ENCODE data around the gene DNMT3L.
"Not testable (repeated sequence)": the region's sequence is repeated elsewhere in the genome, so short reads cannot be mapped to it uniquely, and the experiment has no call there.

The DNMT3L gene

DNA sequence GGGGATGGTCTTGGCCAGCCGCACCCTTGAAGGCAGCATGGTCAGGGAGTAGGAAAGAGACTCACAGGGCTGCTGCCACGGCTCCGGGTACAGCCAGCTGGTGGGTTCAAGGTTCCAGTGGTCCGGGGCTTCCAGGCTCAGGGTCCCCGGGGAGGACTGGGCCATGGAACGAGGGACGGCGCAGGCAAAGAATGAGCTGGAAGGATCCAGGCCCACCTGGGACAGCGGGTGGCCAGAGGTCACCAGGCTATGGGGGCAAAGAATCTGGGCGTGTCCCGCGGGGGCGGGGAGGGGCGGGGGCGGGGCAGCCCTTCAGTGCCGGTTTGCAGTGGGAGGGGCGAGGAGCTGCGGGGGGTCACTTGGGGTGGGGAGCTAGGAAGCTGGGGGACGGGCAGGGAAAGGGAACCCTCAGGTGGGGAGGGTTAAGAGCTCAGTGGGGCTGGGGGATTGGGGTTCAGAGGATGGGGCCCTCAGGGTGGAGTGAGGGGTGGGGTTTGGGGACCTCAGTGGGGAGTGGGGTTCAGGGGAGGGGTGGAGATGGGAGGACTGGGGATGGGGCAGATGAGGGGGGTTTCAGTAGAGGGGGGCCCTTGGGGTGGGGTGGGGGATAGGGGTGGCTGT, at the start of gene DNMT3L:
TSS of gene DNMT3L (minus strand) at position 223 of the 621 bp plus-strand sequence. CDS start 638 bp downstream, outside the sequence.
- in situ Hi-C loops (cut with MboI; ENCODE audit: low pct_unique_long_range_greater_than_20kb, low sequenced_read_pairs) = no loop called here
- no peak for DNase-seq

DNA sequence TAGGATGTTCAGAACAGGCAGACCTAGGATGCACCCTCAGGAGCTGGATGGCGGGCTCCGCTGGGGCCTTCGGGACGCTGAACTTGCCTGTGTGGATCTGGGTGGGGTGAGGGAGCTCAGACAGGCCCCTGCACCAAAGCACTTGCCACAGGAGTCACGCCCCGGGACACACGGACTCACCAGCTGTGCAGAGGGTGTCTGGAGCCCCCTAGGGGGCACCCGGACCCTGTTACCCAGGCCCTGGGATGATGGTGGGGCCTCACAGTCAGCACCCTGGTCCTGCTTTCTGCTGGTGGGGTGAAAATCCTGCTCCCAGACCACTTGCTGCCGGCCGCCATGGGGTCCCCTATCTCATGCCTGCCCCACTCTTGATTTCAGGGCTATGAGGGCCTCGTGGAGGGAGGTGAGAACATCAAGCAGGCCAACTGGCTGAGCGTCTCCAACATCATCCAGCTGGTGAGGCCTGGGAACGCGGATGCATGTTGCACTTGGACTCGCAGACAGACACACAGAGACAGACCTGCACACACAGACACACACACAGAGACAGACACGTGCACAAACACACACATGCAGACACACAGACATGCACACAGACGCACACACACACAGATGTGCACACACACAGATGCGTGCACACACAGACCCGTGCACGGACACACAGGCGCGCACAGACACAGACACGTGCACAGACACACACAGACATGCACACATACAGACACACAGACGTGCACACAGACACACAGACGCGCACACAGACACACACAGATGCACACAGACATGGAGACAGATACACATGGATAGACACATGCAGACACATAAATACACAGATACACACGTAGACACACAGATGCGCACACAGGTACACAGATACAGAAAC, 49.2 kb upstream of the DNMT3L start:
- no peak for DNase-seq
- in situ Hi-C loops (cut with MboI; ENCODE audit: low pct_unique_long_range_greater_than_20kb, low sequenced_read_pairs) = no loop called here

DNA sequence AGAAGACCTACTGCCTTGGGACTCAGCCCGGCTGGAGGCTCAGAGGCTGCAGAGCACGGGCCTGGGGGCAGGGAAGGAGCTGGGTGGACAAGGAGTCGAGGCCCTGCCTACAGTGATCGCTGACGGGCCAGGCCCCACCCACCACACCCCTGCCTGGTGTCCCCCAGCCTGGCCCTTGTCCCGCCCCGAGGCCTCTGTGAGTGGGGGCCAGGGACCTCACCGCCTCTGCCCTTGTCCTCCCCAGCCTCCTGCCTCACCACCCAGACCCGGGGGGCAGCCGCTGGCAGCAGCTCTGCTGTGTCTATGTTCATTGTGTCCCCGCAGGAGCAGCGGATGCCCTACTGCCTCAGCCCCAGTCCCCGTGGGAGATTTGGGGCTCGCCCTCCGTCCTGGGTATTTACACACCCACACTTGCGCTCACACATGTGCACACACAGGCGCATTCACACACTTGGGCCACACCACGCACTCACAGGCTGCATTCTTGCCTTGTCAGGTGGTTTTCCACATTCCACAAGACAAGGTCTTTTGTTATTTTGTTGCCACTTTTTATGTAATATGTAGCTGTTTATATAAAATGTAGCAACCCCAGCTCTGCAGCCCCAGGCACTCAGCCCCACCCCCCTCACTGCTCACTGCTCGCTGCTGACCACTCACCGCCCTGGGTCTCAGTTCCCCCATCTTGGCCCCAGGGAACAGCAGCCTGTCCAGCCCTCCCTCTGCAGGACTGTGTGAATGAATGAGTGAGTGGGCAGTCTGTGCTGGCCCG, 45.4 kb upstream of the DNMT3L start:
- in situ Hi-C loops (cut with MboI; ENCODE audit: low pct_unique_long_range_greater_than_20kb, low sequenced_read_pairs) = no loop called here
- DNase-seq = no peak

DNA sequence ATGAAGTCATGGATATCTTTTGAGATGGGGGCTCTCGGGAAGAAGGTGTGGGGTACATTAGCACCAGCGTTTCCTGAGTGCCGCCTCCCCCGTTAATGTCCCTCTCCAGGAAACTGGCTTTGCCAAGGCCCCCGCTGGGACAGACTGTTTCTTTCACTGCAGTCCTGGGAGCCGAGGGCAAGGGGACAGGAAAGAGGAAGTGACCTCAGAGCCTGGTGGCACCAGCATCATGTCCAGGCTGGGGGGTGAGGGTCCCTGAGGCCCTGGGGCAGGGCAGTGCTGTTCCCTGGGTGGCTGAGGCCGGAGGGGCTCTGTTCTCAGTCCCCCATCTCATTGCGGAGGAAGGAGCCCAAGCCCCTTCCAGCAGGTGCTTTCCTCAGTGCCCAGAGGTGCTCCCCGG, 44.0 kb upstream of the DNMT3L start:
- in situ Hi-C loops (cut with MboI; ENCODE audit: low pct_unique_long_range_greater_than_20kb, low sequenced_read_pairs) = no loop called here
- no peak for DNase-seq

DNA sequence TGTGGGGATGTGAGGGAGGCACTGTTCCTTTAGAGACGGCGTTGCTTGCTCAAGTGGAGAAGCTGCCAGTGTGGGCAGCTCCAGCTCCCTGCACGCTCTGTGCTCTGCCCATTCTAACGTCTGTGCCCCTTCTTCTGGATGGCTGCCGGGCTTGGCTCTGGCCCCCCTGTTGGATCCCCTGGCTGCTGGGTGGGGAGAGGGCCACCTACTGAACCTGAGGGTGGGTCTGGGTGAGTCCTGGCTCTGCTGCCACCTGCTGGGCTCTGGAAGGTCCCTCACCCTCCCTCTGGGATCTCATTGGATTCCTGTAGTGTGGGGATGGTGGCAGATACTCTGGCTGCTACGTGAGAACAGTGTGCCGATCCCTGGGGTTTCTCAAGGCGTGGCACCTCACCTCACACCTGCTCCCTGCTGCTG, 43.2 kb upstream of the DNMT3L start:
- in situ Hi-C loops (cut with MboI; ENCODE audit: low pct_unique_long_range_greater_than_20kb, low sequenced_read_pairs) = no loop called here

DNA sequence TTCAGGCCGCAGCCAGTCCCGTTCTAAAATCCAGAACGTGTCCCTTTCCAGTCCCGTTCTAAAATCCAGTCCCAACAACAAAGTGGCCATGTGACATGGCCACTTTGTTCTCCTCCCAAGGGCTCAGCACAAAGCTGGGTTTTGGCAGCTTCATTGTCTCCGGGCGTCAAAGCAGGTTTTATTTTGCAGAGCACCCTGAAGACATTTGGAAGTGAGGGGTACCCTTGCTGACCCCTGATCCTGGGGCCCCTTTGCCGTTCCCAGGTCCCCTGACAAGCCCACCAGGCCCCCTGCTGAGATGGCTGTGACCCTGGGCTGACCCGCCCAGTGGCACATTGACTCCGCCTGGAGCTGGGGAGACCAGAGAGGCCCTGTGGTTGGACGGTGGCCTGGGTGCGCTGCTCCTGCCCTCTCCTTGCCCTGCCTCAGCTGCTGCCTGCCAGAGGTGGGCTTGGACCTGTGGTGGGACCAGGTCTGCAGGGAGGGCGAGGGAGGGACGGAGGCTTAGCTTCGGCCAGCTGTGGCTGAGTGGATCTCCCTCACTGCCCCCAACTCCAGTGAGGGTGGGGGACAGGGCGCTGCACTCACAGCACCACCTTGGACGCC, 42.4 kb upstream of the DNMT3L start:
- in situ Hi-C loops (cut with MboI; ENCODE audit: low pct_unique_long_range_greater_than_20kb, low sequenced_read_pairs) = no loop called here
- no peak for DNase-seq

More for the DNA sequence above, 43.2 kb upstream of the DNMT3L start:
- DNase-seq = peak; percentile 61

DNA sequence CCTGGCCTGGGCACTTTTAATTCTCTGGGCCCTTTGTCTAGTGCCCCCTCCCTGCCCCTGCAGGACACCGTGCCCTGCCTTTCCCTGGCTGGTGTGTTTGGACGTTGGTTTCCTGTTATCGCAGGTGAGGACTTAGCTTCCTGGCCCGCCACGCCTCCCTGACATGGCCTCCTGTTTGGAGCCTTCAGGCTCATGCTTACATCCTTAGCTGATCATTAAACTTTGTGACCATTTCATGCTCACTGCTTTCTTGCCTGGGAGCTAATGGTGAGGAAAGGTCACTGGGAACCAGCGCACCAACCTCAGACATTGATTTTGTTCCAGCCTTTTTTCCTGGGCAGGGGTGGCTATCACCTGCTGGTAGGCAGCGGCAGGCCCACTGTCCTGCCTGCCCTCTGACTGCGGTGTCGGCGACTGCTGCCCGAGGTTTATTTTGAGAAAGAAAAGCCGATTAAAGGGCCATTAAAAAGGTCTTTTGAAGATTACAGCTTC, 41.8 kb upstream of the DNMT3L start:
- in situ Hi-C loops (cut with MboI; ENCODE audit: low pct_unique_long_range_greater_than_20kb, low sequenced_read_pairs) = no loop called here
- no peak for DNase-seq

DNA sequence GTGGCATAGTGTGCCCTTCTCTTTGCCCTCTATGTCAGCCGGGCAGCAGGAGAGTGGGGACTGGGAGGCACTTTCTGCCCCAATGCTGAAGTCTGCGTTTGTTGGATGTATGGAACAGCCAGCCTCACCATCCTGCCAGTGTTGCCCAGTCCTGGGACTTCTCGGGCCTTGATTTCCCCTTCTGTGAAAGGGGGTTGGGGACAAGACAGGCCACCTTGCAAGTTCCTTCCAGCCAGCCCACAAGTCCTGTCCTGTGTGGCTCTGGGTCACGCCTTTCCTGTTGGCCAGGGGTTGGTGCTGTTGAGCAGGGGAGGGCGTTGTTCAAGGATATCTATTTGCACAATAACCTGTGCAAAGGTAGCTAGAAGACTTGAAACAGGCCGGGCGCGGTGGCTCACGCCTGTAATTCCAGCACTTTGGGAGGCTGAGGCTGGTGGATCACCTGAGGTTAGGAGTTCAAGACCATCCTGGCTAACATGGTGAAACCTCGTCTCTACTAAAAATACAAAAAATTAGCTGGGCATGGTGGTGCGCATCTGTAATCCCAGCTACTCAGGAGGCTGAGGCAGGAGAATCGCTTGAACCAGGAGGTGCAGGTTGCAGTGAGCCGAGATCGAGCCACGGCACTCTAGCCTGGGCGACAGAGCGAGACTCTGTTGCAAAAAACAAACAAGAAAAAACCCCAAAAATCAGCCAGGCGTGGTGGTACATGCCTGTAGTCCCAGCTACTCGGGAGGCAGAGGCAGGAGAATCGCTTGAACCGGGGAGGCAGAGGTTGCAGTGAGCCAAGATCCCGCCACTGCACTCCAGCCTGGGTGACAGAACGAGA, 41.1 kb upstream of the DNMT3L start:
- in situ Hi-C loops (cut with MboI; ENCODE audit: low pct_unique_long_range_greater_than_20kb, low sequenced_read_pairs) = not testable (repeated sequence)
- DNase-seq = peak; percentile 31

DNA sequence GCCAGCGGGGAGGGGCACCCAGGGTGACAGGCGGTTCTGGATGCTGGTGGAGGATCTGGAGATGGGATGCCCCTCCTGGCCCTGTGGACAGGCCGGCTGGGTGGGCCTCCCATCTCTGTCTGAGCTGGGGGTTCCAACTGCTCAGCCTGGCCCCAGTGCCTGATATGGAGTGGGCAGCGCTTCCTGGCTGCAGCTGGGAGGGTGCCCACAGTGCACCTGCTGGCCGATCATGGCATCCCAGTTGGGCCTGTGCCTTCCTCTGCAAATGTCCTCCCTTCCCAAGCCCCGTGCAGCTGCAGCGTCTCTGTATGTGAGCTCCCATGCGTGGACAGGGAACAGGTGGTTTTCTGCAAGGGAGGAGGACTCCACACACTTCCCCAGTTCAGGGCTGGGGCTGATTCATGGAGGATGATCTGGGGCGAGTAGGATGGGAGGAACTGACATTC, 40.3 kb upstream of the DNMT3L start:
- no peak for DNase-seq
- in situ Hi-C loops (cut with MboI; ENCODE audit: low pct_unique_long_range_greater_than_20kb, low sequenced_read_pairs) = no loop called here

DNA sequence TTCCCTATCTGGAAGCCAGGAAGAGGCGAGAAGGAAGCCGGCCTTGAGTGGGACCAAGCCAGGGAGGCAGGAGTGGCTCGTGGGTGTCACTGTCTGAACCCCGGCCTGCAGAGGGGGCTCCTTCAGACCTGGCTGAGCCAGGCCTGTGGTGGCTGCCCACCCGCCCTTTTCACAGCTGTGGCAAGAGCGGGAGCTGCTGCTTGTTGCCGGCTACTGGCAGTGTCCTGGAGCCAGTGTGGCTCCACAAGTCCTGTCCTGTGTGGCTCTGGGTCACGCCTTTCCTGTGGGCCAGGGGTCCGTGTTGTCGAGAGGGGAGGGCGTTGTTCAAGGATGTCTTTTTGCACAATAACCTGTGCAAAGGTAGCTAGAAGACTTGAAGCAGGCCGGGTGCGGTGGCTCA, 39.4 kb upstream of the DNMT3L start:
- in situ Hi-C loops (cut with MboI; ENCODE audit: low pct_unique_long_range_greater_than_20kb, low sequenced_read_pairs) = no loop called here
- no peak for DNase-seq

DNA sequence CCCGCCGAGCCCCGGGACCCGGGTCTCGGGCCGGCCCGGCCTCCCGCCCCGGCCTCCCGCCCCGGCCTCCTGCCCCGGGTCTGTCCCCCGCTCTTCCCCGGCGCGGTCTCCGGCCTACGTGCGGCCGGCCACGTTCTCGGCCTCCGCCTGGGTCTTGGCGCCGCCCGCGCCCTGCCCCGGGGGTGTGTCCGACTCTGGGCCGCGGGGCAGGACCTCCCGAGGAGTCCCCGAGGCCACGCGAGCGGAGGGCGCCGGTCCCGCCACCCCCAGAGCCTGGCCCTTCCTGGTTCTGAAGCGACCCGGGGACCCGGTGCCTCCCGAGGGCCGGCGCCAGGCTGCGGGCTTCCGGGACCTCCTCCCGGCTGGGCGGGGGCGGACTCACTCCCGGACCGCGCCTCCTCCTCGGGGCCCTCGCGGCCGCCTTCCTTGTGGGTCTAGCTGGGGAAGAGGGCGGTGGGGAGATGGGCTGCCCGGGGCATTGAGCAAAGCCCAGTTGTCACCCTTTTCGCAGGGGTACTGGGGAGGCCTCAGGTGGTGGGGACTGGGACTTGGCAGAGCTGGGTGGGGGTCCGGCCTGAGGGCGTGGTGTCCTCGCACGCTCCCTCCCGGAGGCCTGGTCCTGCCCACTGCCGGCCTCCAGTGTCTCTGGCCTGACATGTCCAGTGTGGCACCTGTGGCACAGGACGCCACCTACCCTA, 38.7 kb upstream of the DNMT3L start:
- in situ Hi-C loops (cut with MboI; ENCODE audit: low pct_unique_long_range_greater_than_20kb, low sequenced_read_pairs) = no loop called here
- peak; percentile 59 for DNase-seq

DNA sequence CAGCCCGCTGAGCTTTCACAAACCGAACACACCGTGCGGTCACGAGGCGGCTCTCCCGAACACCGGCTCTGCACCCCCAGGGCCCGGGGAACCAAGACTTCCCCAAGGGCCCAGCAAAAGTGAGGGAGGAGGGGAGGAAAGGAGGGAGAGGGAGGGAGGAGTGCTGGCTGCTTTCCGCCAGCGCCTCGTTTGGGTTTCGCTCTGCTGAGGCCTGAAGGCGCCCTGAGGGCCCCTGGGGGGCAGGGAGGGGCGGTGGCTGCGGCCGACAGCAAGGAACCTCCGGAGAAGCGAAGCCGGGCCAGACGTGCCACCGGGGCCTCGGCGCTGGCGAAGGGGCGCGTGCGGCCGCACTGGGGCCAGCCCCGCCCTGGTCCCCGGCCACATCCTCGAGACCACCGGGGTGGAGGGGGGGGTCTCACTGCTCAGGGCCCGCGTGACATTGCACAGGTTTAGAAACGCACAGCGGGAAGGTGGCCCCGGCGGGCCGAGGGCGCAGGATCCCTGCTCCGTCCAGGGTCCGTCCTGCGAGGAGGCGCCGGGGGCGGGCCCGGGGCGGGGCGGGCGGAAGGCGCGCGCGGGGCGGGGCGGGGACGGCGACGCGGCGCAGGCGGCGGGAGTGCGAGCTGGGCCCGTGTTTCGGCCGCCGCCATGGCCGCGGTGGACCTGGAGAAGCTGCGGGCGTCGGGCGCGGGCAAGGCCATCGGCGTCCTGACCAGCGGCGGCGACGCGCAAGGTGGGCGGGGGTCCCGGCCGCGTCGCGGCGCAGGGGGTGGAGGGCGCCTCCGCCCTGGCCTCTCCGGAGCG, 38.0 kb upstream of the DNMT3L start, which contains the start of gene PFKL:
TSS of gene PFKL (plus strand) at position 596 of the 804 bp plus-strand sequence. CDS start at position 649, 53 bp downstream.
- DNase-seq = peak; percentile 89
- in situ Hi-C loops (cut with MboI; ENCODE audit: low pct_unique_long_range_greater_than_20kb, low sequenced_read_pairs) = no loop called here

DNA sequence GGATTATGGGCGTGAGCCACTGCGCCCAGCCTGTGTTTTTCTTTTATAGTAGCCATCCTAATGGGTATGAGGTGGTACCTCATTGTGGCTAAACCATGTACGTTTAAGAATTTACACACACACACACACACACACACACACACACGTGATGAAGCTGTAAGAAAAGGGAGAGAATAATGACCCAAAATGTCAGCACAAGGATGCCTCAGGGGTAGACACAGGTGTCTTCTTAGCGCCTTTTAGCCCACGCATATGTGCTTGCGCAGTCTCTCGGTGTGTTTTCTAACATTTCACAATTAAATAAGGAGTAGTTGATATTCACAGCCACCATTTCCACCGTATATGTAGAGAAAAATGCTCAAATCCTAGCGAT, 37.4 kb upstream of the DNMT3L start:
- no peak for DNase-seq
- in situ Hi-C loops (cut with MboI; ENCODE audit: low pct_unique_long_range_greater_than_20kb, low sequenced_read_pairs) = no loop called here

DNA sequence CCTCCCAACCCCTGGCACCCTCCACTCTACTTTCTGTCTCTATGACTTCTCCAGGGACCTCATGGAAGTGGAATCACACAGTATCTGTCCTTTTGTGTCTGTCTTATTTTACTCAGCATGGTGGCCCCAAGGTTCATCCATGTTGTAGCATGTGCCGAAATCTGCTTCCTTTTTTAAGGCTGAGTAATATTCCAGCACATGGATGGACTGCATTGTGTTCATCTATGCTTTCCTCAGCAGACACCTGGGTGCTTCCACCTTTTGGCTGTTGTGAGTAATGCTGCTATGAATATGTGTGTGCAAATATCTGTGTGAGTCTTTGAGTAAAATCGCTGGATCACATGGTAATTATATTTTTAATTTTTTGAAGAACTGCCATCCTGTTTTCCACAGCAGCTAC, 36.6 kb upstream of the DNMT3L start:
- in situ Hi-C loops (cut with MboI; ENCODE audit: low pct_unique_long_range_greater_than_20kb, low sequenced_read_pairs) = no loop called here

DNA sequence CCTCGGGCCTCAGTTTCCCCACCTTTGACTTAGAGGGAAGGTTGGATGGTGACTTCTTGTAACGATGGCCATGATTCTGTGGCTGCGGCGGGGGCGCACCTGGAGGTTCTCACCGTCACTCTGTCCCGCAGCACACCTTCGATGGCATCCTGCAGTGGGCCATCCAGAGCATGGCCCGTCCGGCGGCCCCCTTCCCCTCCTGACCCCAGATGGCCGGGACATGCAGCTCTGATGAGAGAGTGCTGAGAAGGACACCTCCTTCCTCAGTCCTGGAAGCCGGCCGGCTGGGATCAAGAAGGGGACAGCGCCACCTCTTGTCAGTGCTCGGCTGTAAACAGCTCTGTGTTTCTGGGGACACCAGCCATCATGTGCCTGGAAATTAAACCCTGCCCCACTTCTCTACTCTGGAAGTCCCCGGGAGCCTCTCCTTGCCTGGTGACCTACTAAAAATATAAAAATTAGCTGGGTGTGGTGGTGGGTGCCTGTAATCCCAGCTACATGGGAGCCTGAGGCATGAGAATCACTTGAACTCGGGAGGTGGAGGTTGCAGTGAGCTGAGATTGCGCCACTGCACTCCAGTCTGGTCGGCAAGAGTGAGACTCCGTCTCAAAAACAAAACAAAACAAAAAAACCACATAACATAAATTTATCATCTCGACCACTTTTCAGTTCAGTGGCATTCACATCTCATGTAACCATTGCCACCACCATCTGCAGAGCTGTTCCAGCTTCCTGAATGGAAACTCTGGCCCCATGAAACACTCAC, 36.0 kb upstream of the DNMT3L start:
- in situ Hi-C loops (cut with MboI; ENCODE audit: low pct_unique_long_range_greater_than_20kb, low sequenced_read_pairs) = no loop called here
- DNase-seq = peak; percentile 85

More for the DNA sequence above, 36.6 kb upstream of the DNMT3L start:
- DNase-seq = peak; percentile 24

DNA sequence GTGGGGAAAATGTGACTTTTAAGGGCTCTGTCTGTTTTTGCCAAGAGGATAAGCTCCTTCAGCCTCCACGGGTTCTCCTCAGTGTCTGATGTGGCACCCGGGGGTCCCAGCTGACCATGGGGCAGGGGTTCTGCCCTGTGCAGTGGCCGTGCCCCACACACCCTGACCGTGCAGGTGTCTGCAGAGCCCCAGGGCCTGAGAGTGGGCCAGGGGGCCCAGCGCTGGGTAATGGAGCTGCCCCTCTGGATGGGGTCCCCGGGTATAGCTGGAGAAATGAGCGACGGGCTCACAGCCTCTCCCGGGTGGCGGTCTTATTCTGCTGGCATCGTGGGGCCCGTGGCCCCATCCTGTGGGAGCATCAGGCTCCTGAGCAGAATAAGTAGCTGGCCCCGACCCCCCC, 35.2 kb upstream of the DNMT3L start:
- no peak for DNase-seq
- in situ Hi-C loops (cut with MboI; ENCODE audit: low pct_unique_long_range_greater_than_20kb, low sequenced_read_pairs) = no loop called here

Measured in KBM-7 (cell line).